NB4 (cell line): ENCODE data around the gene BICD2.

ENCODE experiments used
- CTCF ChIP-seq: IDR thresholded peaks from one replicate; pipeline ENCODE4 v1.5.1; 2012; ENCODE audit warnings: low read depth, low read length
- MYC ChIP-seq: IDR thresholded peaks from 2 replicates; pipeline ENCODE4 v1.6.1; 2011; ENCODE audit warnings: low read depth, low read length
- POLR2A ChIP-seq: IDR thresholded peaks from 2 replicates; pipeline ENCODE4 v1.6.1; 2011; ENCODE audit warnings: mild to moderate bottlenecking; ENCODE audit not compliant: insufficient read length; ENCODE audit errors: extremely low read depth

GRCh38 chr9:92669890-92670708 lies 94.5 kb downstream of the BICD2 start, which contains the start of gene IPPK:
- TF ChIP-seq CTCF (no peak), MYC (peak; percentile 81), POLR2A (peak; percentile 90)
